HG03571 (cell line): ENCODE data around the gene SNX15.
"Not testable (repeated sequence)": the region's sequence is repeated elsewhere in the genome, so short reads cannot be mapped to it uniquely, and the experiment has no call there.

ENCODE experiments used
- ATAC-seq: cut with Tn5 transposase; IDR thresholded peaks from one replicate; pipeline ENCODE4 v1.9.1; 2021; ENCODE audit not compliant: unreplicated experiment

The SNX15 gene

GRCh38 chr11:65014726-65015227, 12.5 kb upstream of the SNX15 start:
- no peak for ATAC-seq

GRCh38 chr11:65016705-65017104, 10.5 kb upstream of the SNX15 start:
- no peak for ATAC-seq

- no peak for ATAC-seq
Measured at GRCh38 chr11:65017937-65018336, 9.3 kb upstream of the SNX15 start.

GRCh38 chr11:65019824-65020223, 7.4 kb upstream of the SNX15 start:
- no peak for ATAC-seq

GRCh38 chr11:65021003-65021402, 6.2 kb upstream of the SNX15 start:
- no peak for ATAC-seq

GRCh38 chr11:65021509-65021908, 5.7 kb upstream of the SNX15 start:
- ATAC-seq: no peak

GRCh38 chr11:65023502-65023901, 3.7 kb upstream of the SNX15 start:
- ATAC-seq: not testable (repeated sequence)

GRCh38 chr11:65026810-65027209, 429 bp upstream of the SNX15 start:
- ATAC-seq: no peak

- ATAC-seq: no peak
Measured at GRCh38 chr11:65032216-65032615, 5.0 kb downstream of the SNX15 start.

- no peak for ATAC-seq
Measured at GRCh38 chr11:65034423-65034822, 7.2 kb downstream of the SNX15 start.

- no peak for ATAC-seq
Measured at GRCh38 chr11:65035579-65035978, 8.3 kb downstream of the SNX15 start.

GRCh38 chr11:65036931-65037330, 9.7 kb downstream of the SNX15 start:
- no peak for ATAC-seq

GRCh38 chr11:65040520-65040846, 13.2 kb downstream of the SNX15 start:
- no peak for ATAC-seq

GRCh38 chr11:65040847-65041622, 13.8 kb downstream of the SNX15 start, which contains the start of gene SAC3D1:
Gene SAC3D1 (plus strand): TSS chr11:65041210. CDS start chr11:65041293, 83 bp downstream.
- ATAC-seq: peak; percentile 86

GRCh38 chr11:65042891-65043290, 15.7 kb downstream of the SNX15 start:
- ATAC-seq: no peak

GRCh38 chr11:65043881-65044501, 16.8 kb downstream of the SNX15 start:
- no peak for ATAC-seq

- no peak for ATAC-seq
Measured at GRCh38 chr11:65045061-65045460, 17.8 kb downstream of the SNX15 start.

- no peak for ATAC-seq
Measured at GRCh38 chr11:65045728-65046127, 18.5 kb downstream of the SNX15 start.

- ATAC-seq: no peak
Measured at GRCh38 chr11:65047581-65048422, 20.6 kb downstream of the SNX15 start.

GRCh38 chr11:65051398-65051858, 24.2 kb downstream of the SNX15 start:
- no peak for ATAC-seq

- no peak for ATAC-seq
Measured at GRCh38 chr11:65053827-65054508, 26.7 kb downstream of the SNX15 start.
